ENCODE results near the gene TKTL1.
"Not testable (repeated sequence)": the region's sequence is repeated elsewhere in the genome, so short reads cannot be mapped to it uniquely, and the experiment has no call there.

TKTL1 gene

GRCh38 chrX:154327038-154327820 is 31.6 kb downstream of the TKTL1 start:
- Histone ChIP-seq H3K9me3 (replicated peaks; ENCODE audit: low read length) (no peaks in the 10 kb centered on the region), H3K27me3 (ENCODE audit: control insufficient read depth, insufficient read depth, low read length) (peaks cover 76% of the 10 kb centered on the region), H3K4me1 (ENCODE audit: control insufficient read depth, insufficient read depth, low read length) (no peaks in the 10 kb centered on the region), H3K9ac (ENCODE audit: low read depth, low read length) (no peak overlapping the region), H3K4me3 (ENCODE audit: low read length) (no peak overlapping the region), H3K36me3 (ENCODE audit: insufficient read depth, low read length) (no peaks in the 10 kb centered on the region), H3K4me2 (ENCODE audit: low read length) (no peak overlapping the region)

DNA sequence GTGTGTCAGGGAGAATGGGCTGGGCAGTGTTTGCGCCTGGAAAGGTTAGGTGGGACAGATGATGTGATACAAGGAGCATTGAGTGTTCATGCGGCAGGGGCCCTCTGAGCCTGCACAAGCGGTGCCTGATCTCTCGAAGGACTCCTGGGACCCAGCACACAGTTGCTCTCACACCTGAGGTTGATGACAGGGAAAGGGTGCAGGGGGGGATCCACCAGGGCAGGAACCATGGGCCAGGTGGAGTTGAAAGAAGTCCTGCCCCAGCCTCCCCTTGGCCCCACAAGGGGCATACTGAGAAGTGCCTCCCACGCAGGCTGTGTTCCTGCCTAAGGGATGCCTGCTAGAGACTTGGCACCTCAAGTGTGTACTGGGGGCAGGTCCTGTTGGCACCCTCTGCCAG is 33.1 kb downstream of the TKTL1 start:
- Histone ChIP-seq H3K4me1 (ENCODE audit: control insufficient read depth, insufficient read depth, low read length) (no peaks in the 10 kb centered on the region), H3K9ac (ENCODE audit: low read depth, low read length) (no peak overlapping the region)

DNA sequence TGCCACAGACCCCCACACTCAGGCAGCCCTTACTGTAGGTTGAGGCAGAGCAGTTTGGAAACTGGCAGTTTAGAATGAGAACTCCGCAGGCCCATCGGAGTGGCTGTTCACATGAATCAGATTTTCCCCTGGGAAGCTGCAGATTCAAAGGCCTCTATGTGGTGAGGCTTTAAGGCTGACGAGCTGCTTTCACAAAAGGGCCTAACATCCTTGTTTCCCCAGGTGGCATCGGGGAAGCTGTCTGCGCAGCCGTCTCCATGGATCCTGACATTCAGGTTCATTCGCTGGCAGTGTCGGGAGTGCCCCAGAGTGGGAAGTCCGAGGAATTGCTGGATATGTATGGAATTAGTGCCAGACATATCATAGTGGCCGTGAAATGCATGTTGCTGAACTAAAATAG is 33.7 kb downstream of the TKTL1 start:
- H3K9me3 ChIP-seq (replicated peaks; ENCODE audit: low read length): no peaks in the 10 kb centered on the region
- H3K4me1 ChIP-seq (ENCODE audit: control insufficient read depth, insufficient read depth, low read length): no peaks in the 10 kb centered on the region
- H3K36me3 ChIP-seq (ENCODE audit: insufficient read depth, low read length): no peaks in the 10 kb centered on the region
- H3K4me2 ChIP-seq (ENCODE audit: low read length): no peak overlapping the region
- H3K4me3 ChIP-seq (ENCODE audit: low read length): no peak overlapping the region
- no peak overlapping the region for H3K9ac ChIP-seq (ENCODE audit: low read depth, low read length)
- H3K27me3 ChIP-seq (ENCODE audit: control insufficient read depth, insufficient read depth, low read length): peaks cover 67% of the 10 kb centered on the region

More for the DNA sequence above, 33.1 kb downstream of the TKTL1 start:
- H3K36me3 ChIP-seq (ENCODE audit: insufficient read depth, low read length): no peaks in the 10 kb centered on the region
- H3K27me3 ChIP-seq (ENCODE audit: control insufficient read depth, insufficient read depth, low read length): peaks cover 70% of the 10 kb centered on the region
- no peak overlapping the region for H3K4me3 ChIP-seq (ENCODE audit: low read length)
- H3K9me3 ChIP-seq (replicated peaks; ENCODE audit: low read length): no peaks in the 10 kb centered on the region
- no peak overlapping the region for H3K4me2 ChIP-seq (ENCODE audit: low read length)

- Histone ChIP-seq H3K4me3 (ENCODE audit: low read length) (no peak overlapping the region), H3K27me3 (ENCODE audit: control insufficient read depth, insufficient read depth, low read length) (peaks cover 38% of the 10 kb centered on the region), H3K9me3 (replicated peaks; ENCODE audit: low read length) (no peaks in the 10 kb centered on the region), H3K4me2 (ENCODE audit: low read length) (no peak overlapping the region), H3K36me3 (ENCODE audit: insufficient read depth, low read length) (no peaks in the 10 kb centered on the region), H3K4me1 (ENCODE audit: control insufficient read depth, insufficient read depth, low read length) (no peaks in the 10 kb centered on the region), H3K9ac (ENCODE audit: low read depth, low read length) (no peak overlapping the region)
Observed at GRCh38 chrX:154332561-154332960, 37.0 kb downstream of the TKTL1 start.

DNA sequence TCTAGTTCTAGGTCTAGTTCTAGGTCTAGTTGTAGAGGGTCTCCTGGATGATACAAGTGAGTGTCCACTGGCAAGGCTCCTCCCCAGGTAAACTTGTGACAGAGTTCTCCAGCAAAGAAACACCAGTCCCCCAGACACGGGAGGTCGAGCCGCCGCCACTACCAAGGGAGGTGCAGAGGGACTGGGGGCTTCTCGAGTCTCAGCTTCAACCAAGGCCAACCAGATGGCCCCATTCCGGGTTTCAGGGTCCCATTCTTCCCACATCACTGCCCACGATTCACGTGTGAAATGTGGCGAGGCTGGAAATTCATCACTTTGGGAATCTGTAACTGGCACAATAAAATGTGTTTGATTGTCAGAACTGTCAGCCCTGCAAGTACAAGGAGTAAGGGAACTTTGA is 37.5 kb downstream of the TKTL1 start:
- Histone ChIP-seq H3K4me3 (ENCODE audit: low read length) (no peak overlapping the region), H3K4me2 (ENCODE audit: low read length) (no peak overlapping the region), H3K36me3 (ENCODE audit: insufficient read depth, low read length) (no peaks in the 10 kb centered on the region), H3K9ac (ENCODE audit: low read depth, low read length) (no peak overlapping the region), H3K4me1 (ENCODE audit: control insufficient read depth, insufficient read depth, low read length) (no peaks in the 10 kb centered on the region), H3K9me3 (replicated peaks; ENCODE audit: low read length) (no peaks in the 10 kb centered on the region), H3K27me3 (ENCODE audit: control insufficient read depth, insufficient read depth, low read length) (peaks cover 35% of the 10 kb centered on the region)

GRCh38 chrX:154333837-154334271 is 38.3 kb downstream of the TKTL1 start:
- Histone ChIP-seq H3K4me3 (ENCODE audit: low read length) (no peak overlapping the region), H3K9me3 (replicated peaks; ENCODE audit: low read length) (no peaks in the 10 kb centered on the region), H3K4me1 (ENCODE audit: control insufficient read depth, insufficient read depth, low read length) (no peaks in the 10 kb centered on the region), H3K36me3 (ENCODE audit: insufficient read depth, low read length) (no peaks in the 10 kb centered on the region), H3K27me3 (ENCODE audit: control insufficient read depth, insufficient read depth, low read length) (peaks cover 31% of the 10 kb centered on the region), H3K9ac (ENCODE audit: low read depth, low read length) (no peak overlapping the region), H3K4me2 (ENCODE audit: low read length) (no peak overlapping the region)

GRCh38 chrX:154334496-154334895 is 38.9 kb downstream of the TKTL1 start:
- Histone ChIP-seq H3K9ac (ENCODE audit: low read depth, low read length) (no peak overlapping the region), H3K4me2 (ENCODE audit: low read length) (no peak overlapping the region), H3K36me3 (ENCODE audit: insufficient read depth, low read length) (no peaks in the 10 kb centered on the region), H3K27me3 (ENCODE audit: control insufficient read depth, insufficient read depth, low read length) (peaks cover 24% of the 10 kb centered on the region), H3K4me1 (ENCODE audit: control insufficient read depth, insufficient read depth, low read length) (no peaks in the 10 kb centered on the region), H3K9me3 (replicated peaks; ENCODE audit: low read length) (no peaks in the 10 kb centered on the region), H3K4me3 (ENCODE audit: low read length) (no peak overlapping the region)

DNA sequence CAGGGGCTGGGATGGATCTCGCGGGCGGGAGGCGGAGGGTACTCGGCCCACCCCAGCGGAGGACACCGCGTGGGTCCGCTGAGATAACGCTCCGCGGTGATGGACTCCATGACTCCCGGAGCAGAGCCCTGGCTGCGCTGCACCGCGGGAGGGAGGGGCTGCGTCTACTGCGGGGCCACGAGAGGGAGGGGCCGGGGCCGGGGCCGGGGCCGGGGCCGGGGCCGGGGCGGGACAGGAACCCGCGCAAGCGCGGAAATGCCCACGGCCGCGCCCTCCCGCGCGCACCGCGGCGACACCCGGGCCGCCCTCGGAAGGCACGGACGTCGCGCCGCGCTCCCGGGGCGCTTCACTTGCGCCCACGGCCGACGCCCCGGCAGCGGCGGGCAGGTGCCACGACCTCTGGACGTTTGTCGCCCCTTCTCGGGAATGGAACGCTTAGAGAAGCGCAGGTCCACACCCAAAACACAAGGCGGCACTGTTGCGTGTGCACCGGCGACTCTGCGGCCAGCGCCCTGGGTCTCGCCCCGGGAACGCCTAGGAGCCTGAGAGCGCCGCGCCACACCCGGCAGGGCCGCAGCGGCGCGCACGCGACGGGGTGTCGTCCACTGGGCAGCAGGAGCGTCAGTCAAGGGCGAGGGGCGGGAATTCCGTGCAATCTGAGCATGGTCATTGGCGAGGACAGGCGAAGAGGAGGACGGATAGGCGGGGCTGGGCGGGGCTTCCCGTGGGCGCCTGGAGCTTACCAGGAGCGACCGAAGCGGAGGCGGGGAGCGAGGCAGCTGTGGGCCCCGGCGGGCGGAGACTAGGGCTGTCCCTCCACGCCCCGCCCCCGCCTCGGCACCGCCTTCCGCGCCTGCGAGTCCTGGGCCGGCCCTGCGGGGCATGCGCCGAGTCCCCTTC is 46.1 kb downstream of the TKTL1 start:
- not testable (repeated sequence) for H3K9me3 ChIP-seq (replicated peaks; ENCODE audit: low read length); H3K36me3 ChIP-seq (ENCODE audit: insufficient read depth, low read length); H3K9ac ChIP-seq (ENCODE audit: low read depth, low read length); H3K27me3 ChIP-seq (ENCODE audit: control insufficient read depth, insufficient read depth, low read length); H3K4me2 ChIP-seq (ENCODE audit: low read length); H3K4me1 ChIP-seq (ENCODE audit: control insufficient read depth, insufficient read depth, low read length); H3K4me3 ChIP-seq (ENCODE audit: low read length)

DNA sequence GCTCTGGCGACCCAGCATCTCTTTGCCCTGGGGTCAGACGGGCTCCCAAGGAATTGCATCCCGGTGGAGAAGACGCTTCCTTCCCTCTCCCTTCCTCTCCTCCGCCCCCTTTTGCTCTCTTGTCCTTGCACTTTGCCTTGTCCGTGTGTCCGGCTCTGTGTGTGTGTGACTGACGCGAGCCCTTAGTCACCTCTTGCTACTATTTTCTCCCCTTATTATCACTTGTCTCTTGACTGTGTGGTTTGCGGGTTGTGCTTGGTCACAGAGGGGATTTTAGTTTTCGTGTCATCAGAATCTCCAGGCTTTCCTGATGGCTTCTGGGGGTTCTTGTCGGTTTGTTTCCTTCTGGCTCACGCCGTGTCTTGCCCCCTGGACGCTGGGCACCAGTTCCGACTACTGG is 47.5 kb downstream of the TKTL1 start:
- not testable (repeated sequence) for H3K9me3 ChIP-seq (replicated peaks; ENCODE audit: low read length); H3K4me1 ChIP-seq (ENCODE audit: control insufficient read depth, insufficient read depth, low read length); H3K4me2 ChIP-seq (ENCODE audit: low read length)

DNA sequence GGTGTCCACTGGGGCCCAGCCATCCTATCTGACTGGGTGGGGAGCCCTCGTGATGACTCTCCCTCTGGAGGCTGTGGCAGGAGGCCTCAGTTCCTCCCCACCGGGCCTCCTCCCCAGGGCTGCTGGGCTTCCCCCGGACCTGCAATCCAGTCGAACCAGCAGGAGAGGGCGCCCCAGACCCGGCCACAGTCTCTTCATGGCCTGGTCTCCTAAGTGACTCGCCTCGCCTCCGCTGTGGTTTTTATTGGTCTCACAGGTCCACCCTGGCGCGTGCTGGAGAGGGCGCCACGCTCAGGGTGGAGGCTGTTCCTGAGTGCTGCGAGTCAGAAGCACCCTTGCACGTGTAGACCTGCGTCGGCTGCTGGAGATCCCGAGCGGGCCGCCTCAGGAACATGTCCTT is 48.0 kb downstream of the TKTL1 start:
- H3K4me1 ChIP-seq (ENCODE audit: control insufficient read depth, insufficient read depth, low read length); H3K4me3 ChIP-seq (ENCODE audit: low read length); H3K9me3 ChIP-seq (replicated peaks; ENCODE audit: low read length); H3K36me3 ChIP-seq (ENCODE audit: insufficient read depth, low read length); H3K4me2 ChIP-seq (ENCODE audit: low read length); H3K27me3 ChIP-seq (ENCODE audit: control insufficient read depth, insufficient read depth, low read length); H3K9ac ChIP-seq (ENCODE audit: low read depth, low read length): not testable (repeated sequence)

More for the DNA sequence above, 47.5 kb downstream of the TKTL1 start:
- H3K4me3 ChIP-seq (ENCODE audit: low read length); H3K27me3 ChIP-seq (ENCODE audit: control insufficient read depth, insufficient read depth, low read length); H3K9ac ChIP-seq (ENCODE audit: low read depth, low read length); H3K36me3 ChIP-seq (ENCODE audit: insufficient read depth, low read length): not testable (repeated sequence)

GRCh38 chrX:154348114-154348531 is 52.5 kb downstream of the TKTL1 start:
- no peak overlapping the region for H3K4me2 ChIP-seq (ENCODE audit: low read length)
- H3K4me3 ChIP-seq (ENCODE audit: low read length): no peak overlapping the region
- no peaks in the 10 kb centered on the region for H3K27me3 ChIP-seq (ENCODE audit: control insufficient read depth, insufficient read depth, low read length)
- H3K9ac ChIP-seq (ENCODE audit: low read depth, low read length): no peak overlapping the region
- no peaks in the 10 kb centered on the region for H3K4me1 ChIP-seq (ENCODE audit: control insufficient read depth, insufficient read depth, low read length)
- peaks cover 52% of the 10 kb centered on the region for H3K36me3 ChIP-seq (ENCODE audit: insufficient read depth, low read length)
- H3K9me3 ChIP-seq (replicated peaks; ENCODE audit: low read length): no peaks in the 10 kb centered on the region
